GM10847 (cell line): Measurements from ENCODE around the gene PDE1C.

Source experiments
- POLR2A ChIP-seq: IDR thresholded peaks from 2 replicates; pipeline ENCODE4 v1.6.1; 2011; ENCODE audit not compliant: insufficient read length; ENCODE audit errors: extremely low read depth

PDE1C gene

DNA sequence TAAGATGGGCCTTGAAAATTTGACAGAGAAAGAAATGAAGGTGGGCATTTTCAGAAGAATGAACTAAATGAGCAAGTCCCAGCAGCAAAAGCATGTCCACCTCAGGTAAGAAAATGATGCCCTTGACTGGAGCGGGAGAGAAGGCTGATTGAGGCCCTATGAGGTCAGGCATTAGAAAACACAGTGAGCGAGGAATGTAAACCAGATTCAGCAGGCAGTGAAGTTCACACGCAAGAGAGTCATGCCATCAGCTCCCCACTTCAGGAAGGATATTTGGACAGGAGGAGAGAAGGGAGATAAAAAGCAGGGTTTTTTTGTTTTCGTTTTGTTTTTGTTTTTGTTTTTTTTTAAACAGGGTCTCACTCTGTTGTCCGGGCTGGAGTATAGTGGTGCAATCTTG is 216.8 kb downstream of the PDE1C start:
- TF ChIP-seq POLR2A: no peak

- no peak for TF ChIP-seq POLR2A
Measured at GRCh38 chr7:31852462-31852861, 217.7 kb downstream of the PDE1C start.

- TF ChIP-seq POLR2A: no peak
Measured at GRCh38 chr7:31851119-31851518, 219.1 kb downstream of the PDE1C start.

GRCh38 chr7:31850601-31851000 is 219.6 kb downstream of the PDE1C start:
- no peak for TF ChIP-seq POLR2A

GRCh38 chr7:31850066-31850465 is 220.1 kb downstream of the PDE1C start:
- no peak for TF ChIP-seq POLR2A

GRCh38 chr7:31835471-31835870 is 234.7 kb downstream of the PDE1C start:
- TF ChIP-seq POLR2A: no peak

DNA sequence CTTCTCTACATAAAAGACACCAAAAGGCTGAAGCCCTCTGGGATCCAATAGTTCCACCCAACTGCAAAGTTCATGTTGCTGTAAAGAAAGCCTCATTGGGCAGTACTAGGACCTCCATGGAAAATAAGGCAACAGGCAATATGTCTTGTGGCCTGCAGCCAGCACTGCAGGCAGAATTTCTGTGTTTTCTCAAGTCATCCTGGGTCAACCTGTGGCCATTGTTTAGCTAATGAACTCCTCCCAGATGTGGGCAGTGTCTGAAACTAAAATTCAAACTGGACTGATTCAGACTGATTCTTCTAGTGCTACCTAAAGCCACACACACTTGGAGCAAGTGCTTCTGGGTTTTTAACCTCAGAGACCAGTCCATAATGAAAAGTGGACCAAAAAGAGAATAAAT is 241.7 kb downstream of the PDE1C start:
- TF ChIP-seq POLR2A: no peak

- TF ChIP-seq POLR2A: no peak
Measured at GRCh38 chr7:31825576-31825975, 244.6 kb downstream of the PDE1C start.

DNA sequence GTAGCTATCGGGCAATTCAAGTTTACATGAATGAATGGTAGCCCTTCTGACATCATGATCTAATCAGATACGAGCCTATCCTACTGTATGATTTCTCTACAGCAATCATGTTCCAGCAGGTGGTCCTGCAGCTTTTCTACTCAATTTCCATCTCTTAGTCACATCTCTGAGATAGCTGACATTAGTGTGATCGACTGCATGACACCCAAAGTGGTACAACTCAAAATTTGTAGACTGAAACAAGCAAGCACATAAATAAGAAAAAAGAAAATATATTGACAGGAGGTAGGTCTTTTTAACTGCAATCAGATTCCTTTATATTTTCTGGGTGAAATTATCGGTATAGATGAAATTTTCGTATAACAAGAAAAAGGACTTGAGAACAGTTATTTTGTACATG is 251.2 kb downstream of the PDE1C start:
- no peak for TF ChIP-seq POLR2A

DNA sequence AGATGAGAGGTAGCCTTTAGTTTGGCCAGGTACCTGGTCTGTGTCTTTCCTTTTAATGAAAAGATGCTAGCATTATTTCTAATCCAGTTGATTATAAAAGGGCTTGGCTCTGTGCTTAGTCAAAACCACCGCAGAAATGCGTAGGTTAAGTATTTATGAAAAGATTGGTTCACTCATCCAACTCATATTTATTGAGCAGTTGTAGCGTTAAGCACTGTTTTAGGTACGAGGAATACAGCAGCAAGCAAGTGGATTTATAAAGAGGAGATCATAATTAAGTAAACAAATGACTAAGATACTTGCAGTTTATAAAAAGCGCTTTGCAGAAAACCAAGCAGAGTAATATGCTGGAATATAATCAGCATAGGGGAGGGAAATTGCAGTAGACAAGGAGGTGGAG is 253.4 kb downstream of the PDE1C start:
- TF ChIP-seq POLR2A: no peak

GRCh38 chr7:31815796-31816195 is 254.4 kb downstream of the PDE1C start:
- no peak for TF ChIP-seq POLR2A

GRCh38 chr7:31814187-31814586 is 256.0 kb downstream of the PDE1C start:
- TF ChIP-seq POLR2A: no peak

DNA sequence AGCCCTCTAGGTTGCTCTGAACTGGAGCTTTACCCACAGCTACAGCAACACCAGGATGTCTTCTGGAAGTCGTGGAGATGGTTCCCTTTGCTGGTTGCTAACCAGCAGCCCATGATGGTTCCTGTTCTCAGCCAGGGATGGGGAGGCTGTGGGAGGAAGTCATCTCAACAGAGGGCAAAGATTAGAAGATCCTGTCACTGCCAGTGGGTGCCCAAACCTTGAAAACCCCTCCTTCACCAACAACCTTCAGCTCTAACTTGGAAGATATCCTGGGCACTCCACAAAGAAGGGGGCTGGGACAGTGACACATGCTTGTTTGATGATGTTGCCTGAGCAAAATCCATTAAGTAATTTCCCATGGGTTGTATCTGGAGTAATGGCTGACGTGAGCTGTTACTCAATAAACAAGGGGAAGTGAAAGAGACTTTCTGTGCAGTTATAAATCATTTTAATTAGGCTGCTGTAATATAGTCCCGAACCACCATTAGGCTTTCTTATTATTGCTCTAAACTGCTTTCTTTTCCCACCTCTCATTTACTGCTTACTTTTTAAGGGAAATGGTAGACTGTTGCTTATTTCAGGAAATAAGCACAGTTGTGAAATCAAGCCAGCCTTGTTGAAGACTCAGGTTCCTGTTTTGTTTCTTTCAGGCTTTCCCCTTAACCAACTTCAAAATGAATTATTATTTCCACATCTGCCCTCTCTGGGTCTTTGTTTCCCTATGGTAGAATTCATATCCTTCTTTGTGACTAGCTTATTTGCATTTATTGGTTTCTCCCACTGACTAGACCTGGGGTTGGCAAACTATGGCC is 258.4 kb downstream of the PDE1C start:
- no peak for TF ChIP-seq POLR2A

DNA sequence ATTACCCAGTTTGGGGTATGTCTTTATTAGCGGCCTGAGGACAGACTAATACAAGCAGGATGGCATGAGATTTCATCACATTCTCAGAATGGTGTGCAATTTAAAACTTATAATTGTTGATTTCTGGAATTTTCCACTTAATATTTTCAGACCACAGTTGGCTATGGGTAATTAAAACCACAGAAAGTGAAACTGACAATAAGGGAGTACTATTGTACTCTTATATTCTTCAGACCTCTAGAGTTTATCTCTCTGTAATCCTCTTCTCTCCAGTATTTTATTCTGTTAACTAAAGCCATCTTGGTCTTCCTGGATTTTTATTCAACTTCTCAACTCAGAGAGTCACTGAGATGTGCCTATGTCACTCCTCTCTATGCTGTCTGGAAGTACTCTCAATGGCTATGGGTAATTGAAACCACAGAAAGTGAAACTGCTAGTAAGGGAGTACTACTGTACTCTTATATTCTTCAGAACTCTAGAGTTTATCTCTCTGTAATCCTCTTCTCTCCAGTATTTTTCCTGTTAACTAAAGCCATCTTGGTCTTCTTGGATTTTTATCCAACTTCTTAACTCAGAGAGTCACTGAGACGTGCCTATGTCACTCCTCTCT is 264.9 kb downstream of the PDE1C start:
- TF ChIP-seq POLR2A: no peak

- TF ChIP-seq POLR2A: no peak
Measured at GRCh38 chr7:31796375-31796774, 273.8 kb downstream of the PDE1C start.

DNA sequence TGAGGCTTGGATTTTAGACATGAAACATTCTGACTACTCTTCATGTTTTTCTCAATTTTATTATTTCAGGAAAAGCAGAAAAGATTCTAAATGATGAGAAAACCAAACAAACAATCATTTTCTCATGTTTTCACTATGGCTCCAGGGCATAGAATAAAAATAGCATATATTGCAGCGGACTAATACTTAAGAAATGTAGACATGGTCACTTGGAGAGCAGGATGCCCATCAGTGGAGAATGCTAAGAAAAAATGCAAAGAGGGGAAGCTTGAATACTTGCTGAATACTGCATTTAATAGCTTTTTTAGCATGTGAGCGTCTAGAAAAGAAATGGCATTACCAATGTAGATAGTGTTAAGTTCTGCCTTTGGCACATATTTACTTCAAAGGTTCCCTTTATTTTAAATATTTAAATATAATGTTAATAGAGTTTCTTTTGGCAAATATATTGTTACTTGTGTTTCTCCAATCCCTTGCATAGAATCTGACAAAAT is 275.3 kb downstream of the PDE1C start:
- no peak for TF ChIP-seq POLR2A

DNA sequence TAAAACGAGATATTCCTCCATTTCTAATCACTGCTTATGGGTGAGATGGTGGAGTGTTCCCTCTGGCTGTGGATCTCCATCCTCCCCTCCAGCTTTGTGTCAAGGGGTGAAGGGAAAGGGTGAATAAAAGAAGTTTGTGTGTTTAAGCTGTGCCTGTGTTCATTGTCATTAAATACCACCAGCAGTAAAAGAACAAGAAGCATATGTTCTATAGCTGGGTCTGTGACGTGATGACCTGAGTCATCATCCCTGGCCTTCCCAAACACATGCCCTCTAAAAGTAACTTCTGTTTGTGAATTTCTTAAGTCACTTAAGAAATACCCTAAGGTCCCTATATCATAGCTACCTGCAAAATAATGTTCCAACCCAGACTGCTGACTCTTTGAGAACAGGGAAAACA is 278.3 kb downstream of the PDE1C start:
- no peak for TF ChIP-seq POLR2A
